ENCODE data around the gene TMTC4. TPM values are rescaled to one million over a fixed set of nuclear protein-coding genes. Genes with fewer than 3 reads are reported as not detected.

TMTC4 gene, protein sequence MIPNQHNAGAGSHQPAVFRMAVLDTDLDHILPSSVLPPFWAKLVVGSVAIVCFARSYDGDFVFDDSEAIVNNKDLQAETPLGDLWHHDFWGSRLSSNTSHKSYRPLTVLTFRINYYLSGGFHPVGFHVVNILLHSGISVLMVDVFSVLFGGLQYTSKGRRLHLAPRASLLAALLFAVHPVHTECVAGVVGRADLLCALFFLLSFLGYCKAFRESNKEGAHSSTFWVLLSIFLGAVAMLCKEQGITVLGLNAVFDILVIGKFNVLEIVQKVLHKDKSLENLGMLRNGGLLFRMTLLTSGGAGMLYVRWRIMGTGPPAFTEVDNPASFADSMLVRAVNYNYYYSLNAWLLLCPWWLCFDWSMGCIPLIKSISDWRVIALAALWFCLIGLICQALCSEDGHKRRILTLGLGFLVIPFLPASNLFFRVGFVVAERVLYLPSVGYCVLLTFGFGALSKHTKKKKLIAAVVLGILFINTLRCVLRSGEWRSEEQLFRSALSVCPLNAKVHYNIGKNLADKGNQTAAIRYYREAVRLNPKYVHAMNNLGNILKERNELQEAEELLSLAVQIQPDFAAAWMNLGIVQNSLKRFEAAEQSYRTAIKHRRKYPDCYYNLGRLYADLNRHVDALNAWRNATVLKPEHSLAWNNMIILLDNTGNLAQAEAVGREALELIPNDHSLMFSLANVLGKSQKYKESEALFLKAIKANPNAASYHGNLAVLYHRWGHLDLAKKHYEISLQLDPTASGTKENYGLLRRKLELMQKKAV
- 10 to 100 TPM; 12.5 to 28.5 (median 14.8) TPM for total RNA-seq

DNA sequence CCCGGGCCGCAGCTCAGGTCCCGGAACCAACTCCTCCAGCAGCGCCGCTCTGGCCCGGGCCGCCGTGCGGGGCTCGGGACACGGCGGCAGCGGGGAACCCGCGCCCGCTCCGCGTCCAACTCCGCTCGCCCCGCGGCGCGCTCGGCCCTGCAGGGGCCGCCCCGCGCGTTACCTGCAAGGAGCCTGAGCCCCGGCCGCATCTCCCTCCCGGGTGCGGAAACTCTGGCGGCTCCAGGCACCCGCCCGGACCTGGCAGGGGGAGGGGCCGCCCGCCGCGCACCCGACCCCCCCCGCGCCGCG lies at the start of gene TMTC4:
TSS of gene TMTC4 (minus strand) at position 224 of the 300 bp plus-strand sequence. CDS start 4,433 bp downstream, outside the sequence.
- Histone ChIP-seq H3K4me3 (peak within 1 kb of the TSS; percentile 52 to 93 (median 74)), H3K4me1 (peaks cover 0 to 22% (median 17%) of the 10 kb centered on the region in 4 donors), H3K36me3 (peaks cover 0 to 1% (median 0%) of the 10 kb centered on the region in 3 donors), H3K27me3 (no peaks in the 10 kb centered on the region), H3K9me3 (no peaks in the 10 kb centered on the region), H3K27ac (peak within 1 kb of the TSS; percentile 76 to 90 (median 84))
- TF ChIP-seq EP300 (IDR thresholded peaks at IDR 0.05) = no peak
- TF ChIP-seq POLR2A (IDR thresholded peaks at IDR 0.05) = peak in 1 of 2 donors; percentile 24
- WGBS, 2 donors = 0% methylated on average over 3 of the region's 45 CpGs; no CpG with 5 or more reads in 1 of the 2 donors
- DNase-seq (ENCODE audit: low spot score in 2 of 2) = no peak

DNA sequence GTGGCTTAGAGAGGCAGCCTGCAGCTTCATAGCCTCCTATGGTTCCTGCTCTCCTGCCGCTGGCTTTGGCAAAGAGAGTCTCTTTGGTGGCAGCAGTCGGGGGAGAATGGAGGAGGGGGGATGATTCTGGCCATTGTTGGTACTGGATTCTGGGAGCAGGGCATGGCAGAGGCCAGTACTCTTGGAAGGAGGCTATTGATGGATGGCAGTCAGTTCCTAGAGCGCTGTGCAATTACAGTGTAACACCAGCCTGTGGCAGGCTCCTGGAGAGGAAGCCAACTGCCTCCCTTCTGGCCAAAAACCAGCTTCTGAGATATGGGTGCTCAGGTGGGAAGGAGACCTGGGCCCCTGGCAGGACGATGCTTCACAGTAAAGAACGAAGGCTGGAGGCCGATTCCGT lies 47.9 kb upstream of the TMTC4 start:
- Histone ChIP-seq H3K27ac (no peak overlapping the region), H3K9me3 (peaks cover 0 to under 1% (median 0%) of the 10 kb centered on the region in 4 donors), H3K27me3 (no peaks in the 10 kb centered on the region), H3K4me1 (no peaks in the 10 kb centered on the region), H3K4me3 (no peak overlapping the region), H3K36me3 (no peaks in the 10 kb centered on the region)
- TF ChIP-seq, protein P1, sequence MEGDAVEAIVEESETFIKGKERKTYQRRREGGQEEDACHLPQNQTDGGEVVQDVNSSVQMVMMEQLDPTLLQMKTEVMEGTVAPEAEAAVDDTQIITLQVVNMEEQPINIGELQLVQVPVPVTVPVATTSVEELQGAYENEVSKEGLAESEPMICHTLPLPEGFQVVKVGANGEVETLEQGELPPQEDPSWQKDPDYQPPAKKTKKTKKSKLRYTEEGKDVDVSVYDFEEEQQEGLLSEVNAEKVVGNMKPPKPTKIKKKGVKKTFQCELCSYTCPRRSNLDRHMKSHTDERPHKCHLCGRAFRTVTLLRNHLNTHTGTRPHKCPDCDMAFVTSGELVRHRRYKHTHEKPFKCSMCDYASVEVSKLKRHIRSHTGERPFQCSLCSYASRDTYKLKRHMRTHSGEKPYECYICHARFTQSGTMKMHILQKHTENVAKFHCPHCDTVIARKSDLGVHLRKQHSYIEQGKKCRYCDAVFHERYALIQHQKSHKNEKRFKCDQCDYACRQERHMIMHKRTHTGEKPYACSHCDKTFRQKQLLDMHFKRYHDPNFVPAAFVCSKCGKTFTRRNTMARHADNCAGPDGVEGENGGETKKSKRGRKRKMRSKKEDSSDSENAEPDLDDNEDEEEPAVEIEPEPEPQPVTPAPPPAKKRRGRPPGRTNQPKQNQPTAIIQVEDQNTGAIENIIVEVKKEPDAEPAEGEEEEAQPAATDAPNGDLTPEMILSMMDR (IDR thresholded peaks at IDR 0.05) = no peak
- TF ChIP-seq EP300 (IDR thresholded peaks at IDR 0.05) = no peak
- no peak for TF ChIP-seq POLR2A (IDR thresholded peaks at IDR 0.05)
- DNase-seq (ENCODE audit: low spot score in 2 of 2) = no peak
- WGBS, 2 donors = 76 to 80% methylated on average over 7 of the region's 7 CpGs

DNA sequence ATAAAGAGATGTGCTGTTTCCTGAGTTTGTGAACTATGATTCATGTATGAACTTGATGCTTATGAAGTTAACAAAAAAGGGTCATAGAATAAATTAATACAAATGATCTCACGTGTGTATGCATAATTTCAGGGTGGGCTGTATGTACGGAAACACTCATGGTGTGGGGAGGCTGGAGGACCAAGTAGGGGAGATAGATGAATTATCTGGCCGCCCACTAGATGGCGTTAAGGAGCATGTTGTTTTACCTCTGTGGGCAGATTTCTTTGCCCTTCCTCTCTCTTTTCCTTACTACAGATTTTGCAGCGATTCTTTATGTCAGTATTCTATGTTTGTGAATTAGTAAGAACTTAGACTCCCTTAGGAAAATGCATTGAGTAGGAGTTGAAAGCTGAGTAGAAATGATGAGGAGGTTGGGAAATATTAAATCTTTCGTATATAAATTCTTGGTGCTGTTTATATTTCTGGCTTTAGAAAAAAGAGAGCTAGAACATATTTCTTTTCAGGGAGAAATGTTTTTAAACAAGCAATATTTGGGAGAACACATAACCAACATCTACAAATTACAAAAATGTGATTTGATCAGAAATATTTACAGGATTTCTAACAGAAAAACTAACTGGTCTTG lies 47.4 kb upstream of the TMTC4 start:
- no peak overlapping the region for H3K4me3 ChIP-seq
- no peaks in the 10 kb centered on the region for H3K27me3 ChIP-seq
- DNase-seq (ENCODE audit: low spot score in 2 of 2) = peak in 1 of 2 donors; percentile 48
- TF ChIP-seq, protein P1 (IDR thresholded peaks at IDR 0.05) = peak; percentile 13 to 53 (median 48)
- no peak for TF ChIP-seq EP300 (IDR thresholded peaks at IDR 0.05)
- TF ChIP-seq POLR2A (IDR thresholded peaks at IDR 0.05) = no peak
- WGBS, 2 donors = 8 to 13% methylated on average over 6 of the region's 6 CpGs
- H3K27ac ChIP-seq = no peak overlapping the region
- no peaks in the 10 kb centered on the region for H3K36me3 ChIP-seq
- no peaks in the 10 kb centered on the region for H3K4me1 ChIP-seq
- no peaks in the 10 kb centered on the region for H3K9me3 ChIP-seq

DNA sequence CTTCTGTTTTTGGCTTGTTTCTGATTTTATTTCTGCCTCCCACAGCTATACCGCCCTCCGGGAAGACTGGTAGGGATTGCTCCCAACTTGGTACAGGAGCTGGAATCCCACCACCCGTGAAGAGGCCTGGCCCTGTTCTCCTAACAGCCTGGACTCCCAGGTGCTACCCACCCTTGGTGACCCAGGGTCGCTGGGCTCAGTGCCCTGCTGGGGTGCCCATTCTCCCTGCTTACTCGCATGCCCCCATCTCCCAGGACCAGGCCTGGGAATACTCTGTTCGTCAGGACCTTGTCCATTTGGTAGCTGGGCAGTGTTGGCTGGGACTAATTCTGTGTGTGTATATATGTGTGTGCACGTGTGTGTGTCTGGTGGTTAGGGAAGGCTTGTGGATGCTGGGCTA lies 41.0 kb upstream of the TMTC4 start:
- WGBS, 2 donors = 92 to 93% methylated on average over 5 to 7 of the region's 7 CpGs
- H3K36me3 ChIP-seq = no peaks in the 10 kb centered on the region
- H3K27me3 ChIP-seq = no peaks in the 10 kb centered on the region
- no peak overlapping the region for H3K4me3 ChIP-seq
- no peak for DNase-seq (ENCODE audit: low spot score in 2 of 2)
- H3K27ac ChIP-seq = no peak overlapping the region
- H3K4me1 ChIP-seq = no peaks in the 10 kb centered on the region
- no peak for TF ChIP-seq EP300 (IDR thresholded peaks at IDR 0.05)
- TF ChIP-seq, protein P1 (IDR thresholded peaks at IDR 0.05) = no peak
- TF ChIP-seq POLR2A (IDR thresholded peaks at IDR 0.05) = no peak
- H3K9me3 ChIP-seq = no peaks in the 10 kb centered on the region

DNA sequence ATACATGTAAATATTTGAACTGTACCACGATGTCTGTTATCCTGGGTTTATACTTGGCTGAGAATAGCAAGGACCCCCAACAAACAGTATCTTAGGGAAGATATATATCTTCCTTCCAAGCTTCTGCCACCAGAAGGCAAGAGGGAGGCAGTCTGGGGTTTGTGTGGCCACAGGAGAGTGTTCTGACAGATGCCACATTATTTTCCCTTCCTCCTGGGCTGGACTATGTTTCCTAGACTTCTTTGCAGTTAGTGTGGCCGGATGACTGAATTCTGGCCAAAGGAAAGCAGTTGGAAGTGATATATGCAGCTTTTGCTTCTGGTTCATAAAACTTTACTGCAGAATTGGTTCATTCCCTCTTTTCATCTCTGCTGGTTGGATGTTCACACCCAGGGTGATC lies 39.9 kb upstream of the TMTC4 start:
- no peaks in the 10 kb centered on the region for H3K36me3 ChIP-seq
- H3K27me3 ChIP-seq = no peaks in the 10 kb centered on the region
- TF ChIP-seq POLR2A (IDR thresholded peaks at IDR 0.05) (no peak), EP300 (IDR thresholded peaks at IDR 0.05) (no peak)
- TF ChIP-seq, protein P1 (IDR thresholded peaks at IDR 0.05) = no peak
- no peak overlapping the region for H3K4me3 ChIP-seq
- H3K9me3 ChIP-seq = no peaks in the 10 kb centered on the region
- H3K4me1 ChIP-seq = no peaks in the 10 kb centered on the region
- H3K27ac ChIP-seq = no peak overlapping the region
- 71 to 74% methylated on average over 2 of the region's 2 CpGs for WGBS, 2 donors
- no peak for DNase-seq (ENCODE audit: low spot score in 2 of 2)

Data from tibial nerve (tissue), 4 donors.